Gastrocnemius medialis (tissue), 4 donors: ENCODE results near the gene UBE2L6.

Experiments
- POLR2A ChIP-seq, 2 donors: fragments of 450-650 bp; IDR thresholded peaks; one replicate each; pipeline ENCODE4 v1.6.1; 2017; ENCODE audit warnings: antibody characterized with exemption in 2 of 2, mild to moderate bottlenecking in 2 of 2, moderate library complexity in 2 of 2
- TF ChIP-seq, protein P1 (sequence below), 5 experiments: fragments of 450-650 bp in 3 of 5; fragments of 200-600 bp in 2 of 5; sonication (generic) in 2 of 5; IDR thresholded peaks in 4 of 5; conservative IDR thresholded peaks in 1 of 5; 1 replicate in 4 of 5; 2 replicates in 1 of 5; pipeline ENCODE4 v1.5.1; 2016 to 2019; ENCODE audit warnings: antibody characterized with exemption in 5 of 5, mild to moderate bottlenecking in 3 of 5, moderate library complexity in 3 of 5

- TF ChIP-seq, protein P1, sequence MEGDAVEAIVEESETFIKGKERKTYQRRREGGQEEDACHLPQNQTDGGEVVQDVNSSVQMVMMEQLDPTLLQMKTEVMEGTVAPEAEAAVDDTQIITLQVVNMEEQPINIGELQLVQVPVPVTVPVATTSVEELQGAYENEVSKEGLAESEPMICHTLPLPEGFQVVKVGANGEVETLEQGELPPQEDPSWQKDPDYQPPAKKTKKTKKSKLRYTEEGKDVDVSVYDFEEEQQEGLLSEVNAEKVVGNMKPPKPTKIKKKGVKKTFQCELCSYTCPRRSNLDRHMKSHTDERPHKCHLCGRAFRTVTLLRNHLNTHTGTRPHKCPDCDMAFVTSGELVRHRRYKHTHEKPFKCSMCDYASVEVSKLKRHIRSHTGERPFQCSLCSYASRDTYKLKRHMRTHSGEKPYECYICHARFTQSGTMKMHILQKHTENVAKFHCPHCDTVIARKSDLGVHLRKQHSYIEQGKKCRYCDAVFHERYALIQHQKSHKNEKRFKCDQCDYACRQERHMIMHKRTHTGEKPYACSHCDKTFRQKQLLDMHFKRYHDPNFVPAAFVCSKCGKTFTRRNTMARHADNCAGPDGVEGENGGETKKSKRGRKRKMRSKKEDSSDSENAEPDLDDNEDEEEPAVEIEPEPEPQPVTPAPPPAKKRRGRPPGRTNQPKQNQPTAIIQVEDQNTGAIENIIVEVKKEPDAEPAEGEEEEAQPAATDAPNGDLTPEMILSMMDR (IDR thresholded peaks at IDR 0.05 in 4 of 5, conservative IDR thresholded peaks at IDR 0.05 in 1 of 5): no peak
- TF ChIP-seq POLR2A (IDR thresholded peaks at IDR 0.05): no peak
These were observed 20.5 kb downstream of the UBE2L6 start for GRCh38 chr11:57546869-57547475.
